Neural cell (in vitro differentiated cells): ENCODE measurements around the gene TPSG1. TPM values are rescaled to one million over a fixed set of nuclear protein-coding genes. Genes with fewer than 3 reads are reported as not detected.

ENCODE experiments used
- H2AFZ ChIP-seq: fragments of 200-600, 300-800 bp; sonication (generic), shearing (Covaris generic); 2 replicates; pipeline ENCODE4 v1.6.0; 2014; ENCODE audit warnings: low read depth, mild to moderate bottlenecking, antibody characterized with exemption, low read length, moderate library complexity
- H3F3A ChIP-seq: fragments of 200-600 bp; shearing (Covaris generic); 2 replicates; pipeline ENCODE4 v1.6.1; 2016; ENCODE audit warnings: mild to moderate bottlenecking, moderate library complexity, mixed read lengths, antibody characterized with exemption, low read length; ENCODE audit not compliant: insufficient read depth, poor library complexity, severe bottlenecking
- H3K27ac ChIP-seq: fragments of 200-600, 300-800 bp; sonication (generic), shearing (Covaris generic); 2 replicates; pipeline ENCODE4 v1.5.1; 2014; ENCODE audit warnings: mild to moderate bottlenecking, low read length, moderate library complexity
- H3K27me3 ChIP-seq: fragments of 300-800, 200-600 bp; sonication (generic), shearing (Covaris generic); 2 replicates; pipeline ENCODE4 v1.6.0; 2014; ENCODE audit warnings: mild to moderate bottlenecking, low read depth, low read length, moderate library complexity; ENCODE audit not compliant: insufficient read depth
- H3K36me3 ChIP-seq: fragments of 300-800, 200-600 bp; sonication (generic), shearing (Covaris generic); 2 replicates; pipeline ENCODE4 v1.5.1; 2014; ENCODE audit warnings: mild to moderate bottlenecking, antibody characterized with exemption, low read length, moderate library complexity; ENCODE audit not compliant: insufficient read depth
- H3K4me2 ChIP-seq: fragments of 300-800, 200-600 bp; sonication (generic), shearing (Covaris generic); 2 replicates; pipeline ENCODE4 v1.6.0; 2014; ENCODE audit warnings: mild to moderate bottlenecking, low read length
- H3K4me3 ChIP-seq: fragments of 300-800, 200-600 bp; sonication (generic), shearing (Covaris generic); 2 replicates; pipeline ENCODE4 v1.5.1; 2014; ENCODE audit warnings: mild to moderate bottlenecking, low read length, moderate library complexity
- H3K79me2 ChIP-seq: fragments of 200-600 bp; shearing (Covaris generic); replicated peaks from 2 replicates; pipeline ENCODE4 v1.6.0; 2014; ENCODE audit warnings: mild to moderate bottlenecking, low read length, moderate library complexity; ENCODE audit not compliant: insufficient read depth
- H3K9ac ChIP-seq: fragments of 300-800, 200-600 bp; sonication (generic), shearing (Covaris generic); 2 replicates; pipeline ENCODE4 v1.6.1; 2016; ENCODE audit warnings: mild to moderate bottlenecking, low read length, mixed read lengths
- H3K9me2 ChIP-seq: fragments of 200-600 bp; shearing (Covaris generic); 2 replicates; pipeline ENCODE4 v1.6.1; 2016; ENCODE audit warnings: mild to moderate bottlenecking, low read length, mixed read lengths; ENCODE audit not compliant: insufficient read depth
- H3K9me3 ChIP-seq: fragments of 200-600, 300-800 bp; sonication (generic), shearing (Covaris generic); 2 replicates; pipeline ENCODE4 v1.6.1; 2016; ENCODE audit warnings: mild to moderate bottlenecking, mixed run types, low read length, moderate library complexity, mixed read lengths
- H4K20me1 ChIP-seq: fragments of 200-600 bp; shearing (Covaris generic); 2 replicates; pipeline ENCODE4 v1.6.1; 2016; ENCODE audit warnings: mild to moderate bottlenecking, mixed run types; ENCODE audit not compliant: insufficient read depth
- EP300 ChIP-seq: fragments of 450-650 bp; conservative IDR thresholded peaks from 2 replicates; pipeline ENCODE4 v1.6.1; 2014; ENCODE audit warnings: antibody characterized with exemption, mild to moderate bottlenecking, moderate library complexity; ENCODE audit not compliant: poor library complexity, severe bottlenecking
- EZH2 ChIP-seq: fragments of 200-600, 300-800 bp; shearing (Covaris generic), sonication (generic); IDR thresholded peaks from 2 replicates; pipeline ENCODE4 v1.6.1; 2014; ENCODE audit warnings: antibody characterized with exemption, low read length, borderline replicate concordance, mild to moderate bottlenecking; ENCODE audit not compliant: insufficient read depth, poor library complexity, severe bottlenecking
- MXI1 ChIP-seq: fragments of 450-650 bp; conservative IDR thresholded peaks from 2 replicates; pipeline ENCODE4 v1.6.1; 2014; ENCODE audit warnings: antibody characterized with exemption, mild to moderate bottlenecking; ENCODE audit not compliant: poor library complexity, severe bottlenecking
- POLR2AphosphoS5 ChIP-seq: IDR thresholded peaks from 2 replicates; pipeline ENCODE4 v1.6.1; 2012
- RAD21 ChIP-seq: fragments of 450-650 bp; conservative IDR thresholded peaks from 2 replicates; pipeline ENCODE4 v1.6.1; 2014; ENCODE audit warnings: antibody characterized with exemption, mild to moderate bottlenecking, moderate library complexity
- SMC3 ChIP-seq: fragments of 450-650 bp; conservative IDR thresholded peaks from 2 replicates; pipeline ENCODE4 v1.6.1; 2014; ENCODE audit warnings: antibody characterized with exemption, mild to moderate bottlenecking, moderate library complexity; ENCODE audit not compliant: poor library complexity
- TAF1 ChIP-seq: IDR thresholded peaks from 2 replicates; pipeline ENCODE4 v1.6.1; 2012; ENCODE audit warnings: low read depth
- polyA plus RNA-seq: library from polyadenylated mRNA; depleted of rRNA; stranded (reverse); fragments of >200 nt; gene quantifications from 2 replicates; pipeline ENCODE4 v1.2.3, GENCODE V29; 2014
- TF ChIP-seq, protein P1 (sequence below): fragments of 450-650 bp; IDR thresholded peaks from 2 replicates; pipeline ENCODE4 v1.5.1; 2014; ENCODE audit warnings: antibody characterized with exemption, mild to moderate bottlenecking, moderate library complexity; ENCODE audit not compliant: poor library complexity, severe bottlenecking
- TF ChIP-seq, protein P2 (sequence below): IDR thresholded peaks from 2 replicates; pipeline ENCODE4 v1.6.1; 2012; ENCODE audit warnings: borderline replicate concordance

Gene TPSG1
- polyA plus RNA-seq, 1 donor from 2014 or later, result not detected

DNA sequence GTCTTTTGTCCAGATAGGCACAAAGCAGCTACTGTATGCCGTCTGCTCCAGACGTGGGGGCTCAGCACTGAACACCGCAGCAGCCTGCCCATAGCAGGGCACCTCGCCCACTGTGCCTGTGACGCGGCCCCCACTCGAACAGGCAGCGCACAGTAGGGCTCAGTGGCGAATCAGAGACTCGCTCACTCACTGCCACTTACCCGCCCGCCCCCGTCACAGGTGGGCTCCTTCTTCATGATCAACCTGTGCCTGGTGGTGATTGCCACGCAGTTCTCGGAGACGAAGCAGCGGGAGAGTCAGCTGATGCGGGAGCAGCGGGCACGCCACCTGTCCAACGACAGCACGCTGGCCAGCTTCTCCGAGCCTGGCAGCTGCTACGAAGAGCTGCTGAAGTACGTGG is 23.6 kb downstream of the TPSG1 start:
- no peaks in the 10 kb centered on the region for H3K27me3 ChIP-seq
- H3F3A ChIP-seq, result no peaks in the 10 kb centered on the region
- H3K9me3 ChIP-seq, result no peaks in the 10 kb centered on the region
- H3K4me3 ChIP-seq, result no peak overlapping the region
- TF ChIP-seq POLR2AphosphoS5 (no peak), SMC3 (no peak), EP300 (no peak), RAD21 (no peak), EZH2 (no peak), MXI1 (no peak), TAF1 (no peak)
- TF ChIP-seq, protein P1, sequence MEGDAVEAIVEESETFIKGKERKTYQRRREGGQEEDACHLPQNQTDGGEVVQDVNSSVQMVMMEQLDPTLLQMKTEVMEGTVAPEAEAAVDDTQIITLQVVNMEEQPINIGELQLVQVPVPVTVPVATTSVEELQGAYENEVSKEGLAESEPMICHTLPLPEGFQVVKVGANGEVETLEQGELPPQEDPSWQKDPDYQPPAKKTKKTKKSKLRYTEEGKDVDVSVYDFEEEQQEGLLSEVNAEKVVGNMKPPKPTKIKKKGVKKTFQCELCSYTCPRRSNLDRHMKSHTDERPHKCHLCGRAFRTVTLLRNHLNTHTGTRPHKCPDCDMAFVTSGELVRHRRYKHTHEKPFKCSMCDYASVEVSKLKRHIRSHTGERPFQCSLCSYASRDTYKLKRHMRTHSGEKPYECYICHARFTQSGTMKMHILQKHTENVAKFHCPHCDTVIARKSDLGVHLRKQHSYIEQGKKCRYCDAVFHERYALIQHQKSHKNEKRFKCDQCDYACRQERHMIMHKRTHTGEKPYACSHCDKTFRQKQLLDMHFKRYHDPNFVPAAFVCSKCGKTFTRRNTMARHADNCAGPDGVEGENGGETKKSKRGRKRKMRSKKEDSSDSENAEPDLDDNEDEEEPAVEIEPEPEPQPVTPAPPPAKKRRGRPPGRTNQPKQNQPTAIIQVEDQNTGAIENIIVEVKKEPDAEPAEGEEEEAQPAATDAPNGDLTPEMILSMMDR, result no peak
- TF ChIP-seq, protein P2, sequence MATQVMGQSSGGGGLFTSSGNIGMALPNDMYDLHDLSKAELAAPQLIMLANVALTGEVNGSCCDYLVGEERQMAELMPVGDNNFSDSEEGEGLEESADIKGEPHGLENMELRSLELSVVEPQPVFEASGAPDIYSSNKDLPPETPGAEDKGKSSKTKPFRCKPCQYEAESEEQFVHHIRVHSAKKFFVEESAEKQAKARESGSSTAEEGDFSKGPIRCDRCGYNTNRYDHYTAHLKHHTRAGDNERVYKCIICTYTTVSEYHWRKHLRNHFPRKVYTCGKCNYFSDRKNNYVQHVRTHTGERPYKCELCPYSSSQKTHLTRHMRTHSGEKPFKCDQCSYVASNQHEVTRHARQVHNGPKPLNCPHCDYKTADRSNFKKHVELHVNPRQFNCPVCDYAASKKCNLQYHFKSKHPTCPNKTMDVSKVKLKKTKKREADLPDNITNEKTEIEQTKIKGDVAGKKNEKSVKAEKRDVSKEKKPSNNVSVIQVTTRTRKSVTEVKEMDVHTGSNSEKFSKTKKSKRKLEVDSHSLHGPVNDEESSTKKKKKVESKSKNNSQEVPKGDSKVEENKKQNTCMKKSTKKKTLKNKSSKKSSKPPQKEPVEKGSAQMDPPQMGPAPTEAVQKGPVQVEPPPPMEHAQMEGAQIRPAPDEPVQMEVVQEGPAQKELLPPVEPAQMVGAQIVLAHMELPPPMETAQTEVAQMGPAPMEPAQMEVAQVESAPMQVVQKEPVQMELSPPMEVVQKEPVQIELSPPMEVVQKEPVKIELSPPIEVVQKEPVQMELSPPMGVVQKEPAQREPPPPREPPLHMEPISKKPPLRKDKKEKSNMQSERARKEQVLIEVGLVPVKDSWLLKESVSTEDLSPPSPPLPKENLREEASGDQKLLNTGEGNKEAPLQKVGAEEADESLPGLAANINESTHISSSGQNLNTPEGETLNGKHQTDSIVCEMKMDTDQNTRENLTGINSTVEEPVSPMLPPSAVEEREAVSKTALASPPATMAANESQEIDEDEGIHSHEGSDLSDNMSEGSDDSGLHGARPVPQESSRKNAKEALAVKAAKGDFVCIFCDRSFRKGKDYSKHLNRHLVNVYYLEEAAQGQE, result no peak
- H3K4me2 ChIP-seq, result no peak overlapping the region
- H3K27ac ChIP-seq, result no peak overlapping the region
- no peaks in the 10 kb centered on the region for H3K9me2 ChIP-seq
- H3K36me3 ChIP-seq, result no peaks in the 10 kb centered on the region
- no peak overlapping the region for H2AFZ ChIP-seq
- H3K79me2 ChIP-seq, result no peaks in the 10 kb centered on the region
- H3K9ac ChIP-seq, result no peak overlapping the region
- no peaks in the 10 kb centered on the region for H4K20me1 ChIP-seq

DNA sequence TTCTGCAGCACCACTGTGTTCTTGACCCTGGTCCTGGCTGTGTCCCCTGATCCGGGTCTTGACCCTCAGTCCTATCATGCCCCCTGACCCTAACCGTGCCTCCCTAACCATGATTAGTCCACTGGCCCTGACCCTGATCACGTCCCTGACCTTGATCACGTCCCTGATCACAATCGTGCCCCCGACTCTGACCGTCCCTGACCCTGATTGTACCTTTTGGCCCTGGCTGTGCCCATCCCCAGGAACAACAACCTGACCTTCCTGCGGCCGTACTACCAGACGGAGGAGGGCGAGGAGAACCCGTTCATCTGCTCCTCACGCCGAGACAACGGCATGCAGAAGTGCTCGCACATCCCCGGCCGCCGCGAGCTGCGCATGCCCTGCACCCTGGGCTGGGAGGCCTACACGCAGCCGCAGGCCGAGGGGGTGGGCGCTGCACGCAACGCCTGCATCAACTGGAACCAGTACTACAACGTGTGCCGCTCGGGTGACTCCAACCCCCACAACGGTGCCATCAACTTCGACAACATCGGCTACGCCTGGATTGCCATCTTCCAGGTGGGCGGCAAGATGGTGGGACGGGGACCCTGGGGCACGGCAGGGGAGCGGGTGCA is 24.9 kb downstream of the TPSG1 start:
- no peak overlapping the region for H3K4me3 ChIP-seq
- no peaks in the 10 kb centered on the region for H3K27me3 ChIP-seq
- no peaks in the 10 kb centered on the region for H3K36me3 ChIP-seq
- no peak overlapping the region for H3K4me2 ChIP-seq
- H3K9me2 ChIP-seq, result no peaks in the 10 kb centered on the region
- no peak overlapping the region for H3K9ac ChIP-seq
- no peaks in the 10 kb centered on the region for H3K79me2 ChIP-seq
- no peaks in the 10 kb centered on the region for H4K20me1 ChIP-seq
- no peaks in the 10 kb centered on the region for H3K9me3 ChIP-seq
- no peak for TF ChIP-seq RAD21
- H3F3A ChIP-seq, result no peaks in the 10 kb centered on the region
- H2AFZ ChIP-seq, result no peak overlapping the region
- H3K27ac ChIP-seq, result no peak overlapping the region
